Measurements from ENCODE around the gene MED4. TPM values are rescaled to one million over a fixed set of nuclear protein-coding genes. Genes with fewer than 3 reads are reported as not detected.

Gene MED4
- polyA plus RNA-seq, 1 of the 3 experiments (the other 2 are of a cell fraction): 42.2 TPM

- TF ChIP-seq MAX (IDR thresholded peaks at IDR 0.05; ENCODE audit: low read depth) (peak; percentile 80), POLR2AphosphoS5 (IDR thresholded peaks at IDR 0.05; ENCODE audit: low read depth, low read length) (peak; percentile 92), ELF1 (IDR thresholded peaks at IDR 0.05) (peak; percentile 85), JUND (IDR thresholded peaks at IDR 0.05) (no peak), FOXM1 (IDR thresholded peaks at IDR 0.05; ENCODE audit: low read depth) (peak; percentile 70), NFIC (IDR thresholded peaks at IDR 0.05; ENCODE audit: borderline replicate concordance) (no peak), TCF12 (IDR thresholded peaks at IDR 0.05) (peak; percentile 11; the same call in 1 of the 2 replicates), PBX3 (IDR thresholded peaks at IDR 0.05) (peak; percentile 25; the same call in 1 of the 2 replicates), RCOR1 (IDR thresholded peaks at IDR 0.05; ENCODE audit: low read length) (0 out of 2 replicates have a peak, but pooled peaks have one; percentile 25), CHD2 (IDR thresholded peaks at IDR 0.05; ENCODE audit: low read length, partially characterized antibody) (peak; percentile 46), SIN3A (IDR thresholded peaks at IDR 0.05; ENCODE audit: borderline replicate concordance, low read depth, low read length) (peak; percentile 100), YY1 (IDR thresholded peaks at IDR 0.05; ENCODE audit: low read depth) (peak; percentile 70; the same call in 1 of the 2 replicates), REST (IDR thresholded peaks at IDR 0.05; ENCODE audit: low read depth, low read length) (peak; percentile 52; the same call in 1 of the 2 replicates), NRF1 (IDR thresholded peaks at IDR 0.05; ENCODE audit: low read depth, low read length) (peak; percentile 77), RFX5 (IDR thresholded peaks at IDR 0.05; ENCODE audit: low read length) (no peak)
Observed at GRCh38 chr13:48037346-48038173, 57.3 kb downstream of the MED4 start, which contains the start of gene NUDT15 (continued).

DNA sequence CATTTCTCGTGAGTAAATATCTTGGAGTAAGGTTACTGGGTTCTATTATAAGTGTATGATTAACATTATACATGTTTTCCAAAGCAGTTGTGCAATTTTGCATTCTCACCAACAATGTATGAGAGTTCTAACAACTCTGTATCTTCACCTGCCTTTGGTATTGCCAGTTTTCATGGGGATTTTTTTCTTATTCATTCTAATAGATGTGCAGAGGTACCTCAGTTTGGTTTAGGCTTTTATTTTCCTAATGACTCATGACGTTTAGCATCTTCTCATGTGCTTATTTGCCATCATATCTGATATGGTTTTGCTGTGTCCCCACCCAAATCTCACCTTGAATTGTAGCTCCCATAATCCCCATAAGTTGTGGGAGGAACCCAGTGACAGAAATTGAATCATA lies 65.0 kb downstream of the MED4 start:
- Histone ChIP-seq H3K36me3 (replicated peaks in 1 of 2; ENCODE audit: control insufficient read depth in 1 of 2, insufficient read depth in 2 of 2, low read length in 1 of 2) (peaks cover 0 to 7% of the 10 kb centered on the region in 2 experiments), H3K9ac (no peak overlapping the region), H3K4me2 (no peak overlapping the region), H3K4me1 (ENCODE audit: control insufficient read depth in 1 of 2, insufficient read depth in 2 of 2, low read depth in 1 of 2, low read length in 1 of 2) (no peaks in the 10 kb centered on the region), H3K27ac (ENCODE audit: low read depth in 2 of 2, low read length in 1 of 2) (no peak overlapping the region), H2AFZ (ENCODE audit: low read depth) (no peak overlapping the region), H3K9me3 (peaks cover 6% of the 10 kb centered on the region; the same call in 1 of the 2 replicates), H3K79me2 (ENCODE audit: insufficient read depth) (no peaks in the 10 kb centered on the region; the same call in 1 of the 2 replicates), H3F3A (replicated peaks; ENCODE audit: insufficient read depth) (no peaks in the 10 kb centered on the region), H3K27me3 (ENCODE audit: insufficient read depth) (no peaks in the 10 kb centered on the region), H3K4me3 (ENCODE audit: low read depth in 2 of 2, low read length in 1 of 2) (no peak overlapping the region), H3K9me2 (no peaks in the 10 kb centered on the region), H4K20me1 (ENCODE audit: insufficient read depth) (no peaks in the 10 kb centered on the region)
- 67% methylated on average over 2 of the region's 2 CpGs for whole genome bisulfite sequencing (ENCODE audit: low lambda C conversion rate)
- no peak for TF ChIP-seq TAF1 (IDR thresholded peaks at IDR 0.05; ENCODE audit: borderline replicate concordance, low read depth, low read length)
- no peak for TF ChIP-seq JUND (IDR thresholded peaks at IDR 0.05)
- no peak for TF ChIP-seq PBX3 (IDR thresholded peaks at IDR 0.05)
- TF ChIP-seq, protein P1, sequence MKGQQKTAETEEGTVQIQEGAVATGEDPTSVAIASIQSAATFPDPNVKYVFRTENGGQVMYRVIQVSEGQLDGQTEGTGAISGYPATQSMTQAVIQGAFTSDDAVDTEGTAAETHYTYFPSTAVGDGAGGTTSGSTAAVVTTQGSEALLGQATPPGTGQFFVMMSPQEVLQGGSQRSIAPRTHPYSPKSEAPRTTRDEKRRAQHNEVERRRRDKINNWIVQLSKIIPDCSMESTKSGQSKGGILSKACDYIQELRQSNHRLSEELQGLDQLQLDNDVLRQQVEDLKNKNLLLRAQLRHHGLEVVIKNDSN (IDR thresholded peaks at IDR 0.05; ENCODE audit: borderline replicate concordance, low read depth): no peak
- TF ChIP-seq GABPA (IDR thresholded peaks at IDR 0.05; ENCODE audit: low read depth): no peak
- no peak for TF ChIP-seq RFX5 (IDR thresholded peaks at IDR 0.05; ENCODE audit: low read length)
- no peak for TF ChIP-seq POLR2AphosphoS5 (IDR thresholded peaks at IDR 0.05; ENCODE audit: low read depth, low read length)
- TF ChIP-seq NFIC (IDR thresholded peaks at IDR 0.05; ENCODE audit: borderline replicate concordance): no peak
- ChIA-PET CTCF (interaction anchor here (3.6 kb wide), 1 partner anchor 8 kb away, joined by 15 read pairs; the partner anchor contains the start of gene NUDT15), POLR2A (no interaction called here)
- no peak for DNase-seq

All from SK-N-SH (cell line).